HepG2 (cell line): ENCODE results near the gene UXS1.

ENCODE experiments used
- ELF4 ChIP-seq: sonication (generic); formaldehyde crosslinking; IDR thresholded peaks from 2 replicates; pipeline ENCODE4 v1.5.0; 2020; ENCODE audit warnings: missing genetic modification reagents, mild to moderate bottlenecking, moderate library complexity, borderline replicate concordance
- NFE2 ChIP-seq: sonication (generic); formaldehyde crosslinking; IDR thresholded peaks from 2 replicates; pipeline ENCODE4 v1.4.0; 2020; ENCODE audit warnings: missing genetic modification reagents
- NR2C2 ChIP-seq: sonication (generic); formaldehyde crosslinking; IDR thresholded peaks from 2 replicates; pipeline ENCODE4 v1.4.0; 2020; ENCODE audit warnings: missing genetic modification reagents, mild to moderate bottlenecking, moderate library complexity, borderline replicate concordance
- REPIN1 ChIP-seq: sonication (generic); formaldehyde crosslinking; IDR thresholded peaks from 2 replicates; pipeline ENCODE4 v1.8.0; 2022; ENCODE audit warnings: missing genetic modification reagents, low read depth, mild to moderate bottlenecking, borderline replicate concordance
- ZNF776 ChIP-seq: sonication (generic); formaldehyde crosslinking; IDR thresholded peaks from 2 replicates; pipeline ENCODE4 v1.4.0; 2020; ENCODE audit warnings: mild to moderate bottlenecking, missing genetic modification reagents
- TF ChIP-seq, protein P1 (sequence below): sonication (generic); formaldehyde crosslinking; IDR thresholded peaks from 2 replicates; pipeline ENCODE4 v1.4.0; 2020; ENCODE audit warnings: mild to moderate bottlenecking, missing genetic modification reagents

DNA sequence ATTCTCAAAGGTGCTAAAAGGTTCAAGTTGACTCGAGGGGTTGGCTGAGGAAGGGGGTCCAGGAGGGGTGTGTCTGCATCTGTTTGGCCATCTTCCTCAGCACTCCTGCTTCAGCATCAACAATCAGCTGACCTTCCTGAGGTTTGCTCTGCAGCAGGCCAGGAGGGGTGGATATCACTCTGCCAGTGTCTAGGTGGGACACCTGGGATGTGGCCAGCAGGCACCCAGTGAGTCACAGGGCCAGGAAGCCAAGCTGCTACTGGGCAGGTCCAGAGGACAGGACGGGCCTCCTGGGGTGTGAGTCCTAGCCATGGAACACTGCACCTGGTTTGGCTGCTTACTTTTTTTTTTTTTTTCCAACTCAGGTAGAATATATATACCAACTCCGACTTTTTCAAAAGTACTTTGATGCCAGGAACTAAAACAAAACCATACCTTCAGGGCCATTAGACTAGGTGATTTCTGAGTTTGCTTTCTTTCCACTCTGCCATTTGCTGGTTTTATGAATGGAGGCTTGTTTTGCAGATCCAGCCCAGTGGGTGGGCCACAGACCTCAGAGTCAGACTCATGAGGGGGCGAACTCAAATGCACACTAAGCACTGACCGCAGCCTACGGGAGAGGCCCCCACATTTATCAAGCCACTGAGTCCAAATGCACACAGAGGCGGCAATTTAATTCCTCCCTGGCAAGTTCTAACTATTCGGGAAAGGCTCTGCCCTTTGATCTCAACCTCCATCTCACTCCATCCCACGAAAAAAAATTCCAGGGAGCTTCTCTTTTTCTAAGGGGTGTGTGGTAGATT is 76.0 kb downstream of the UXS1 start:
- TF ChIP-seq ELF4 (CRISPR knock-in tag) (no peak), NFE2 (CRISPR knock-in tag) (no peak), ZNF776 (CRISPR knock-in tag) (no peak), REPIN1 (no peak), NR2C2 (CRISPR knock-in tag) (no peak)
- TF ChIP-seq, protein P1, sequence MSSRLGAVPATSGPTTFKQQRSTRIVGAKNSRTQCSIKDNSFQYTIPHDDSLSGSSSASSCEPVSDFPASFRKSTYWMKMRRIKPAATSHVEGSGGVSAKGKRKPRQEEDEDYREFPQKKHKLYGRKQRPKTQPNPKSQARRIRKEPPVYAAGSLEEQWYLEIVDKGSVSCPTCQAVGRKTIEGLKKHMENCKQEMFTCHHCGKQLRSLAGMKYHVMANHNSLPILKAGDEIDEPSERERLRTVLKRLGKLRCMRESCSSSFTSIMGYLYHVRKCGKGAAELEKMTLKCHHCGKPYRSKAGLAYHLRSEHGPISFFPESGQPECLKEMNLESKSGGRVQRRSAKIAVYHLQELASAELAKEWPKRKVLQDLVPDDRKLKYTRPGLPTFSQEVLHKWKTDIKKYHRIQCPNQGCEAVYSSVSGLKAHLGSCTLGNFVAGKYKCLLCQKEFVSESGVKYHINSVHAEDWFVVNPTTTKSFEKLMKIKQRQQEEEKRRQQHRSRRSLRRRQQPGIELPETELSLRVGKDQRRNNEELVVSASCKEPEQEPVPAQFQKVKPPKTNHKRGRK (CRISPR knock-in tag) = no peak
